Liver (tissue), 9 donors: Measurements from ENCODE around the gene CDCA8. TPM values are rescaled to one million over a fixed set of nuclear protein-coding genes. Genes with fewer than 3 reads are reported as not detected.

ENCODE experiments used
- DNase-seq: peaks from one replicate; pipeline ENCODE4 v3.0.0-alpha.2; 2017; ENCODE audit warnings: low spot score
- H3K27ac ChIP-seq, 2 donors: one replicate each; pipeline ENCODE4 v1.7.0; 2013; ENCODE audit warnings: inconsistent platforms in 2 of 2, low read length in 2 of 2, control low read depth in 1 of 2, low read depth in 1 of 2, mild to moderate bottlenecking in 1 of 2
- H3K27me3 ChIP-seq, 4 donors: one replicate each; pipeline versions ENCODE4 v1.6.1 to v1.7.0; 2013; ENCODE audit warnings: low read length in 3 of 4, inconsistent platforms in 1 of 4, mild to moderate bottlenecking in 1 of 4, moderate library complexity in 1 of 4; ENCODE audit not compliant: control insufficient read depth in 4 of 4, insufficient read depth in 4 of 4
- H3K36me3 ChIP-seq, 4 donors: one replicate each; pipeline versions ENCODE4 v1.6.1 to v1.7.0; 2013; ENCODE audit warnings: low read length in 3 of 4, mild to moderate bottlenecking in 3 of 4, low read depth in 1 of 4, moderate library complexity in 1 of 4; ENCODE audit not compliant: control insufficient read depth in 4 of 4, insufficient read depth in 3 of 4
- H3K4me1 ChIP-seq, 4 donors: one replicate each; pipeline versions ENCODE4 v1.6.1 to v1.7.0; 2013; ENCODE audit warnings: low read length in 3 of 4, mild to moderate bottlenecking in 3 of 4, moderate library complexity in 1 of 4; ENCODE audit not compliant: control insufficient read depth in 4 of 4, insufficient read depth in 4 of 4
- H3K4me3 ChIP-seq, 3 donors: one replicate each; pipeline versions ENCODE4 v1.6.1 to v1.7.0; 2013; ENCODE audit warnings: low read length in 3 of 3, control low read depth in 1 of 3, low read depth in 1 of 3, mild to moderate bottlenecking in 1 of 3
- H3K9ac ChIP-seq, 2 donors: one replicate each; pipeline ENCODE4 v1.7.0; 2013; ENCODE audit warnings: low read length in 2 of 2, mild to moderate bottlenecking in 2 of 2, moderate library complexity in 2 of 2, control low read depth in 1 of 2, low read depth in 1 of 2
- H3K9me3 ChIP-seq, 4 donors: one replicate each; pipeline versions ENCODE4 v1.6.1 to v1.7.0; 2013; ENCODE audit warnings: low read length in 3 of 4; ENCODE audit not compliant: control insufficient read depth in 4 of 4
- ATF3 ChIP-seq: IDR thresholded peaks from 2 replicates; pipeline ENCODE4 v1.6.1; 2016; ENCODE audit warnings: antibody characterized with exemption
- EGR1 ChIP-seq, 2 donors: IDR thresholded peaks; 2 replicates each; pipeline ENCODE4 v1.6.1; 2016 to 2018; ENCODE audit warnings: antibody characterized with exemption in 2 of 2, low read depth in 2 of 2
- FOXA1 ChIP-seq: IDR thresholded peaks from 2 replicates; pipeline ENCODE4 v1.6.1; 2016; ENCODE audit warnings: antibody characterized with exemption
- FOXA2 ChIP-seq: IDR thresholded peaks from 2 replicates; pipeline ENCODE4 v1.6.1; 2016; ENCODE audit warnings: antibody characterized with exemption
- GABPA ChIP-seq, 2 donors: IDR thresholded peaks in 1 of 2; conservative IDR thresholded peaks in 1 of 2; 2 replicates each; pipeline ENCODE4 v1.6.1; 2016; ENCODE audit warnings: antibody characterized with exemption in 2 of 2, mild to moderate bottlenecking in 1 of 2, moderate library complexity in 1 of 2
- HNF4A ChIP-seq, 2 donors: conservative IDR thresholded peaks; 2 replicates each; pipeline ENCODE4 v1.6.1; 2016; ENCODE audit warnings: antibody characterized with exemption in 2 of 2, mild to moderate bottlenecking in 2 of 2
- HNF4G ChIP-seq: IDR thresholded peaks from 2 replicates; pipeline ENCODE4 v1.6.1; 2016; ENCODE audit warnings: antibody characterized with exemption
- JUND ChIP-seq, 2 donors: IDR thresholded peaks; 2 replicates each; pipeline ENCODE4 v1.6.1; 2016; ENCODE audit warnings: antibody characterized with exemption in 2 of 2
- NR2F2 ChIP-seq: IDR thresholded peaks from 2 replicates; pipeline ENCODE4 v1.6.1; 2016; ENCODE audit warnings: antibody characterized with exemption
- RAD21 ChIP-seq, 2 donors: IDR thresholded peaks; 2 replicates each; pipeline ENCODE4 v1.6.1; 2016; ENCODE audit warnings: antibody characterized with exemption in 2 of 2, mild to moderate bottlenecking in 2 of 2
- REST ChIP-seq: IDR thresholded peaks from 2 replicates; pipeline ENCODE4 v1.6.1; 2016; ENCODE audit warnings: antibody characterized with exemption, mild to moderate bottlenecking
- RXRA ChIP-seq, 2 donors: IDR thresholded peaks; 2 replicates each; pipeline ENCODE4 v1.6.1; 2017 to 2018; ENCODE audit warnings: antibody characterized with exemption in 2 of 2, mild to moderate bottlenecking in 1 of 2
- SP1 ChIP-seq: IDR thresholded peaks from 2 replicates; pipeline ENCODE4 v1.6.1; 2018; ENCODE audit warnings: antibody characterized with exemption, mild to moderate bottlenecking
- TAF1 ChIP-seq: conservative IDR thresholded peaks from 2 replicates; pipeline ENCODE4 v1.6.1; 2016; ENCODE audit warnings: antibody characterized with exemption, mild to moderate bottlenecking
- YY1 ChIP-seq: IDR thresholded peaks from 2 replicates; pipeline ENCODE4 v1.6.1; 2016; ENCODE audit warnings: antibody characterized with exemption, mild to moderate bottlenecking
- ZBTB33 ChIP-seq: IDR thresholded peaks from 2 replicates; pipeline ENCODE4 v1.6.1; 2016; ENCODE audit warnings: antibody characterized with exemption
- WGBS: extraction: QIAGEN DNeasy Blood & Tissue Kit; methylation state at CpG from one replicate; pipeline ENCODE4 v1.1.7; 2013; 5-methylcytosine and 5-hydroxymethylcytosine counted together
- polyA plus RNA-seq, 2 donors: library from polyadenylated mRNA; stranded (reverse) in 1 of 2; unstranded in 1 of 2; fragments of 200-250 nt in 1 of 2; fragments of >200 nt in 1 of 2; fragmentation: Nextera tagmentation in 1 of 2; extraction: Ambion mirVana in 1 of 2; gene quantifications; one replicate each; pipeline versions ENCODE4 v1.2.1 to v1.2.3, GENCODE V29; 2013 to 2015
- total RNA-seq, 2 donors: library from RNA; depleted of rRNA; stranded (reverse); fragments of >200 nt; gene quantifications; one replicate each; pipeline ENCODE4 v1.2.3, GENCODE V29; 2014
- TF ChIP-seq, protein P1 (sequence below): fragments of 150-350 bp; IDR thresholded peaks from 2 replicates; pipeline ENCODE4 v1.5.1; 2017; ENCODE audit warnings: improper control_type of control experiment, low read depth, low read length; ENCODE audit not compliant: missing input control
- TF ChIP-seq, protein P2 (sequence below): IDR thresholded peaks from 2 replicates; pipeline ENCODE4 v1.6.1; 2016; ENCODE audit warnings: antibody characterized with exemption
- donor health status: healthy.
- donor health status: healthy.
- donor health status: healthy.
- donor health status: healthy.
- donor health status: healthy.

The CDCA8 gene
- total and polyA plus RNA-seq, 4 donors, result 0.25 to 16.5 (median 1.4) TPM

- TF ChIP-seq HNF4G (no peak), HNF4A (conservative IDR thresholded peaks at IDR 0.05) (no peak)
Measured at GRCh38 chr1:37666241-37666867, 26.0 kb upstream of the CDCA8 start (continued).

DNA sequence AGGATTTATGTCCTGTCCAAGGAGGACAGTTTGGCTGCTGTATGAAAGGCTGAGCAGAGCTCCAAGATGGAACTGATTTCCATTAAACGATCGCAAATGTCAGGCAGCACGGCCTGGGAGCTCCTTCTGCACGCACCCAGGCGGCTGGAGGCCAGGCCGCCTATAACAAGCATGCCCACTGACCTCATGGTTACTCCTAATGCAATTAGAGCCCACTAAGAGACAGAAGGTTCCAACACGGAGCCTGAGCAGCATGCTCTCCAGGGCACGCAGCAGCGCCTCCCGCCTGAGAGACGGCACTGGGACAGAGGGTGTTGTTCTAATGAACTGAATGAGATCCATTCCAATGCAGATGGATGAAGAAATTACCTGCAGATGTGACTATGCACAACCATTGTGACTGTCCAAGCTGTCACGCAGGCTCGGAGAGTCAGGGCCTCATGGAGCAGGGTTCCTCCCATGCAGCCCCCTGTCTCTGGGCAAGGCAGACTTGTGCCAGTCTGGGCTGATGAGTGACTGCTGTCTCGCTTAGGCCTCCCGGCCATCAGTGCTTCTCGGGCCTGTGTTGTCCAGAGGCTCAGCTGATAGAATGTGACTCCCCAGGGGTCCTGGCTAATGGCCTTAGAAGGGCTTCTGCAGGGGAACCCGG lies 25.2 kb upstream of the CDCA8 start:
- H3K4me3 ChIP-seq, result no peak overlapping the region
- WGBS, result 76% methylated on average over 17 of the region's 17 CpGs
- H3K9ac ChIP-seq, result no peak overlapping the region
- no peak for TF ChIP-seq NR2F2
- TF ChIP-seq, protein P1, sequence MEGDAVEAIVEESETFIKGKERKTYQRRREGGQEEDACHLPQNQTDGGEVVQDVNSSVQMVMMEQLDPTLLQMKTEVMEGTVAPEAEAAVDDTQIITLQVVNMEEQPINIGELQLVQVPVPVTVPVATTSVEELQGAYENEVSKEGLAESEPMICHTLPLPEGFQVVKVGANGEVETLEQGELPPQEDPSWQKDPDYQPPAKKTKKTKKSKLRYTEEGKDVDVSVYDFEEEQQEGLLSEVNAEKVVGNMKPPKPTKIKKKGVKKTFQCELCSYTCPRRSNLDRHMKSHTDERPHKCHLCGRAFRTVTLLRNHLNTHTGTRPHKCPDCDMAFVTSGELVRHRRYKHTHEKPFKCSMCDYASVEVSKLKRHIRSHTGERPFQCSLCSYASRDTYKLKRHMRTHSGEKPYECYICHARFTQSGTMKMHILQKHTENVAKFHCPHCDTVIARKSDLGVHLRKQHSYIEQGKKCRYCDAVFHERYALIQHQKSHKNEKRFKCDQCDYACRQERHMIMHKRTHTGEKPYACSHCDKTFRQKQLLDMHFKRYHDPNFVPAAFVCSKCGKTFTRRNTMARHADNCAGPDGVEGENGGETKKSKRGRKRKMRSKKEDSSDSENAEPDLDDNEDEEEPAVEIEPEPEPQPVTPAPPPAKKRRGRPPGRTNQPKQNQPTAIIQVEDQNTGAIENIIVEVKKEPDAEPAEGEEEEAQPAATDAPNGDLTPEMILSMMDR, result no peak
- TF ChIP-seq SP1, result no peak
- no peak for TF ChIP-seq TAF1
- TF ChIP-seq YY1, result no peak
- TF ChIP-seq ZBTB33, result no peak
- TF ChIP-seq FOXA2, result no peak
- TF ChIP-seq RXRA (IDR thresholded peaks at IDR 0.05), result no peak
- TF ChIP-seq, protein P2, sequence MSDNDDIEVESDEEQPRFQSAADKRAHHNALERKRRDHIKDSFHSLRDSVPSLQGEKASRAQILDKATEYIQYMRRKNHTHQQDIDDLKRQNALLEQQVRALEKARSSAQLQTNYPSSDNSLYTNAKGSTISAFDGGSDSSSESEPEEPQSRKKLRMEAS, result no peak
- TF ChIP-seq REST, result no peak
- TF ChIP-seq HNF4G, result no peak
- no peak for TF ChIP-seq GABPA (IDR thresholded peaks at IDR 0.05 in 1 of 2, conservative IDR thresholded peaks at IDR 0.05 in 1 of 2)
- no peak for TF ChIP-seq RAD21 (IDR thresholded peaks at IDR 0.05)
- no peak for TF ChIP-seq FOXA1
- no peak for TF ChIP-seq HNF4A (conservative IDR thresholded peaks at IDR 0.05)
- TF ChIP-seq ATF3, result no peak
- no peak for TF ChIP-seq JUND (IDR thresholded peaks at IDR 0.05)
- TF ChIP-seq EGR1 (IDR thresholded peaks at IDR 0.05; ENCODE audit: low read depth in 2 of 2), result no peak
- peaks cover 0 to 2% (median 0%) of the 10 kb centered on the region in 4 donors for H3K27me3 ChIP-seq
- DNase-seq, result no peak
- no peaks in the 10 kb centered on the region for H3K9me3 ChIP-seq
- H3K36me3 ChIP-seq, result no peaks in the 10 kb centered on the region
- H3K4me1 ChIP-seq, result no peaks in the 10 kb centered on the region
- no peak overlapping the region for H3K27ac ChIP-seq
